Esophagus squamous epithelium (tissue), 5 donors: ENCODE measurements around the gene PPHLN1. TPM values are rescaled to one million over a fixed set of nuclear protein-coding genes. Genes with fewer than 3 reads are reported as not detected.
A peak's percentile ranks its signal among the peaks of the same experiment; 100 is the strongest.

Source experiments
- DNase-seq: peaks from one replicate; lab custom pipeline; 2025; lab: John Stamatoyannopoulos, UW
- H3K27ac ChIP-seq, 4 donors: fragments of 200-600 bp; sonication (generic); one replicate each; pipeline ENCODE4 v1.5.1; 2016 to 2019; ENCODE audit warnings: mild to moderate bottlenecking in 1 of 4
- H3K27me3 ChIP-seq, 4 donors: fragments of 200-600 bp; sonication (generic); 1 replicate in 3 of 4; 2 replicates in 1 of 4; pipeline versions ENCODE4 v1.5.1 to v1.6.0; 2017 to 2021; ENCODE audit warnings: antibody characterized with exemption in 1 of 4
- H3K36me3 ChIP-seq, 3 donors: fragments of 200-600 bp; sonication (generic); one replicate each; pipeline ENCODE4 v1.5.1; 2016 to 2019
- H3K4me1 ChIP-seq, 3 donors: fragments of 200-600 bp; sonication (generic); one replicate each; pipeline ENCODE4 v1.5.1; 2017 to 2019
- H3K4me3 ChIP-seq, 4 donors: fragments of 200-600 bp; sonication (generic); 1 replicate in 3 of 4; 2 replicates in 1 of 4; pipeline ENCODE4 v1.5.1; 2016 to 2019; ENCODE audit warnings: mild to moderate bottlenecking in 2 of 4, moderate library complexity in 1 of 4
- H3K9me3 ChIP-seq, 3 donors: fragments of 200-600 bp; sonication (generic); one replicate each; pipeline ENCODE4 v1.5.1; 2016 to 2019
- CTCF ChIP-seq, 6 experiments: fragments of 450-650 bp in 4 of 6; fragments of 200-600 bp in 2 of 6; sonication (generic) in 2 of 6; IDR thresholded peaks; one replicate each; pipeline ENCODE4 v1.5.1; 2016 to 2019; ENCODE audit warnings: antibody characterized with exemption in 6 of 6, mild to moderate bottlenecking in 4 of 6, moderate library complexity in 4 of 6
- POLR2A ChIP-seq, 4 donors: fragments of 450-650 bp; IDR thresholded peaks; one replicate each; pipeline ENCODE4 v1.6.1; 2017; ENCODE audit warnings: antibody characterized with exemption in 4 of 4, mild to moderate bottlenecking in 4 of 4, moderate library complexity in 3 of 4
- WGBS, 2 donors: methylation state at CpG; one replicate each; pipeline ENCODE4 v1.1.5; 2018; 5-methylcytosine and 5-hydroxymethylcytosine counted together
- intact Hi-C: fragments of 100-400 bp; cut with DNase I; formaldehyde crosslinking; loops from one replicate; pipeline ENCODE4 v1.15.0; 2022
- total RNA-seq, 4 donors: library from RNA; depleted of rRNA; stranded (reverse); fragments of >200 nt; gene quantifications; one replicate each; pipeline ENCODE4 v1.1.0, GENCODE V29; 2016
- donor health status: DM: yes; HTN: yes; CAD: no.

PPHLN1 gene
- total RNA-seq, 4 donors from 2014 or later, result 31.2 to 59.1 (median 40.0) TPM

DNA sequence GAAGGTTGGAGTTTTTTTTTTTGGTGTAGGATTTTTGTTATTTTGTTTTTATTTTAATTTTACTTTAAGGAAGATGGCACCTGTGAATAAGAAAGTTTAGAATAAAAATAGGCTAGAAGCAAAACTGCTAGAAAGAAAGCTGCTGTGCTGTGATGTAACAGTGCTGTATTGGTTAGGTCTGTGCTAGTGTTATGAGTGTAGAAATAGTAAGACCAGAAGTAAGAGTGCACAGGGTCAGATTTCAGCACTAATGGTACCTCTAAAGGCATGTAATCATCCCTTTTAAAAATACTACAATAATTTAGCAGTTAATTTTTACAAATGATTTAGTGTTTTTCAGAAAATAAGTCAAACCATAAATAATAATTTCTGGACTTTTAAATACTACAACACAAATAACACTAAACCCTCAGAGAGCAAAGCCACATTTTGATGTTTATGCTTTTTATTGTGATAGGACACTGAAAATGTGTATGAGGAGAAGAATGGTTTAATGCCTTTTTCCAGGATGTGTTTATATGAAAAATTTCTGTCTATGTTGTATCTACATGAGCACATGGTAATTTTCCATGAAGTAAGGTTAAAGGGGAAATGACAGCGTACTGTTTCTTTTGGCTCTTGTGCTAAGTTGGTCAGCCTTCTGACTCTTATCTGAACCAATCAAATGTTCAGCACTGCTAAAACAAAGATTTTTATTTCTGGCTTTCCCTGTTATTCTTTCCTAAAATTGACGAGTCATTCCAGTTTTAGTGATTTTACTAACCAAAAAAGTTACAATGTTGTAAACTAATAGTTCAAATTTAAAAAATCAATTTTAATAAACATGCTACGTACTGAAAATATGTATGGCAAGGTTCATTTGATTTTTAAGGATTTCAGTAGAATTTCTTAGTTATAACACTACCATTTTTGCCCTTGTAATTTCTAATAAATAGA, 96.1 kb downstream of the PPHLN1 start:
- Histone ChIP-seq H3K36me3 (peaks cover 0 to 2% (median 0%) of the 10 kb centered on the region in 3 donors), H3K9me3 (no peaks in the 10 kb centered on the region), H3K4me3 (no peak overlapping the region), H3K27ac (peak overlapping the region in 2 of 4 donors; percentile 7 to 36), H3K4me1 (peaks cover 0 to 6% (median 0%) of the 10 kb centered on the region in 3 donors), H3K27me3 (no peaks in the 10 kb centered on the region)
- 67 to 86% methylated on average over 3 of the region's 3 CpGs for WGBS, 2 donors
- DNase-seq, result no peak
- TF ChIP-seq POLR2A (IDR thresholded peaks at IDR 0.05) (no peak), CTCF (IDR thresholded peaks at IDR 0.05) (no peak)
- intact Hi-C loops, result no loop called here

GRCh38 chr12:42422785-42423184, 96.8 kb downstream of the PPHLN1 start:
- no peaks in the 10 kb centered on the region for H3K27me3 ChIP-seq
- no peak for TF ChIP-seq CTCF (IDR thresholded peaks at IDR 0.05)
- TF ChIP-seq POLR2A (IDR thresholded peaks at IDR 0.05), result no peak
- H3K9me3 ChIP-seq, result no peaks in the 10 kb centered on the region
- H3K36me3 ChIP-seq, result peaks cover 0 to 6% (median 0%) of the 10 kb centered on the region in 3 donors
- H3K4me3 ChIP-seq, result no peak overlapping the region
- intact Hi-C loops, result no loop called here
- peaks cover 0 to 6% (median 0%) of the 10 kb centered on the region in 3 donors for H3K4me1 ChIP-seq
- H3K27ac ChIP-seq, result no peak overlapping the region
- 70 to 87% methylated on average over 1 of the region's 1 CpG for WGBS, 2 donors
- DNase-seq, result no peak

GRCh38 chr12:42426746-42427145, 100.8 kb downstream of the PPHLN1 start:
- H3K9me3 ChIP-seq, result no peaks in the 10 kb centered on the region
- no peak overlapping the region for H3K4me3 ChIP-seq
- DNase-seq, result no peak
- no peak for TF ChIP-seq POLR2A (IDR thresholded peaks at IDR 0.05)
- TF ChIP-seq CTCF (IDR thresholded peaks at IDR 0.05), result no peak
- H3K27ac ChIP-seq, result no peak overlapping the region
- peaks cover 0 to 6% (median 0%) of the 10 kb centered on the region in 3 donors for H3K4me1 ChIP-seq
- H3K27me3 ChIP-seq, result no peaks in the 10 kb centered on the region
- peaks cover 0 to 17% (median 0%) of the 10 kb centered on the region in 3 donors for H3K36me3 ChIP-seq
- 66 to 71% methylated on average over 6 of the region's 6 CpGs for WGBS, 2 donors
- intact Hi-C loops, result no loop called here

GRCh38 chr12:42428850-42429249, 102.9 kb downstream of the PPHLN1 start:
- Histone ChIP-seq H3K27me3 (no peaks in the 10 kb centered on the region), H3K4me3 (no peak overlapping the region), H3K36me3 (peaks cover 0 to 34% (median 0%) of the 10 kb centered on the region in 3 donors), H3K9me3 (no peaks in the 10 kb centered on the region), H3K4me1 (peaks cover 0 to 6% (median 0%) of the 10 kb centered on the region in 3 donors), H3K27ac (no peak overlapping the region)
- DNase-seq, result no peak
- 63 to 70% methylated on average over 2 of the region's 2 CpGs for WGBS, 2 donors
- intact Hi-C loops, result no loop called here
- no peak for TF ChIP-seq CTCF (IDR thresholded peaks at IDR 0.05)
- TF ChIP-seq POLR2A (IDR thresholded peaks at IDR 0.05), result no peak

- Histone ChIP-seq H3K36me3 (peaks cover 0 to 28% (median 0%) of the 10 kb centered on the region in 3 donors), H3K9me3 (no peaks in the 10 kb centered on the region), H3K4me3 (no peak overlapping the region), H3K27ac (no peak overlapping the region), H3K27me3 (no peaks in the 10 kb centered on the region), H3K4me1 (no peaks in the 10 kb centered on the region)
- DNase-seq, result no peak
- WGBS, 2 donors, result 96 to 100% methylated on average over 5 of the region's 5 CpGs
- intact Hi-C loops, result no loop called here
- TF ChIP-seq CTCF (IDR thresholded peaks at IDR 0.05) (no peak), POLR2A (IDR thresholded peaks at IDR 0.05) (no peak)
These were observed 106.7 kb downstream of the PPHLN1 start for GRCh38 chr12:42432517-42433140.
